Calu3 (cell line): ENCODE results near the gene KBTBD8. TPM values are rescaled to one million over a fixed set of nuclear protein-coding genes. Genes with fewer than 3 reads are reported as not detected.

Experiments used
- BruUV-seq: library from RNA; stranded (reverse); fragments of 400-500 nt; replicated peaks from 2 replicates; lab custom pipeline; 2021; lab: Mats Ljungman, UMichigan
- CTCF ChIA-PET: fragments of 300-600 bp; sonication (Branson Sonifier 250); formaldehyde crosslinking; loops from one replicate; lab custom pipeline; 2022; ENCODE audit warnings: antibody characterized with exemption; lab: Charles Lee
- DNase-seq: peaks from one replicate; pipeline ENCODE4 v3.0.0; 2022
- H3K27ac Mint-ChIP-seq: one replicate; pipeline ENCODE4 v1.8.0; 2022; ENCODE audit warnings: mixed read lengths; ENCODE audit not compliant: unreplicated experiment
- H3K27me3 Mint-ChIP-seq: one replicate; pipeline ENCODE4 v1.8.0; 2022; ENCODE audit warnings: mixed read lengths; ENCODE audit not compliant: unreplicated experiment
- H3K36me3 Mint-ChIP-seq: one replicate; pipeline ENCODE4 v1.8.0; 2022; ENCODE audit warnings: mild to moderate bottlenecking, moderate library complexity, mixed read lengths; ENCODE audit not compliant: insufficient read depth, unreplicated experiment
- H3K4me1 Mint-ChIP-seq: one replicate; pipeline ENCODE4 v1.8.0; 2022; ENCODE audit warnings: mild to moderate bottlenecking, low read depth, mixed read lengths; ENCODE audit not compliant: unreplicated experiment
- H3K4me3 Mint-ChIP-seq: one replicate; pipeline ENCODE4 v1.8.0; 2022; ENCODE audit warnings: mild to moderate bottlenecking, low read depth, moderate library complexity, mixed read lengths; ENCODE audit not compliant: unreplicated experiment
- H3K9me3 Mint-ChIP-seq: one replicate; pipeline ENCODE4 v1.8.0; 2022; ENCODE audit warnings: low read depth, mixed read lengths; ENCODE audit not compliant: unreplicated experiment
- intact Hi-C: fragments of 100-400 bp; cut with micrococcal nuclease; formaldehyde crosslinking; loops from one replicate; pipeline ENCODE4 v1.10.0; 2022; ENCODE audit not compliant: unreplicated experiment
- total RNA-seq: library from RNA; stranded (reverse); gene quantifications from 2 replicates; pipeline ENCODE4 v1.2.3, GENCODE V29; 2022
- TF ChIP-seq, protein P1 (sequence below): fragments of 200-600 bp; IDR thresholded peaks from one replicate; pipeline ENCODE4 v1.8.0; 2022; ENCODE audit warnings: antibody characterized with exemption; ENCODE audit not compliant: unreplicated experiment

The KBTBD8 gene
- total RNA-seq, 1 experiment from 2014 or later, result 4.1 TPM

GRCh38 chr3:66996696-66997095 lies 1.4 kb upstream of the KBTBD8 start:
- H3K9me3 Mint-ChIP-seq, result no peaks in the 10 kb centered on the region
- H3K27me3 Mint-ChIP-seq, result peaks cover 21% of the 10 kb centered on the region
- no peaks in the 10 kb centered on the region for H3K4me1 Mint-ChIP-seq
- CTCF ChIA-PET, result no interaction called here
- no TSS peak for BruUV-seq
- no peak for DNase-seq
- no peak overlapping the region for H3K27ac Mint-ChIP-seq
- intact Hi-C loops, result loop anchor here (10.0 kb wide), 1 partner anchor 368 kb away; no protein-coding TSS in a partner anchor
- peaks cover 16% of the 10 kb centered on the region for H3K36me3 Mint-ChIP-seq
- TF ChIP-seq, protein P1, sequence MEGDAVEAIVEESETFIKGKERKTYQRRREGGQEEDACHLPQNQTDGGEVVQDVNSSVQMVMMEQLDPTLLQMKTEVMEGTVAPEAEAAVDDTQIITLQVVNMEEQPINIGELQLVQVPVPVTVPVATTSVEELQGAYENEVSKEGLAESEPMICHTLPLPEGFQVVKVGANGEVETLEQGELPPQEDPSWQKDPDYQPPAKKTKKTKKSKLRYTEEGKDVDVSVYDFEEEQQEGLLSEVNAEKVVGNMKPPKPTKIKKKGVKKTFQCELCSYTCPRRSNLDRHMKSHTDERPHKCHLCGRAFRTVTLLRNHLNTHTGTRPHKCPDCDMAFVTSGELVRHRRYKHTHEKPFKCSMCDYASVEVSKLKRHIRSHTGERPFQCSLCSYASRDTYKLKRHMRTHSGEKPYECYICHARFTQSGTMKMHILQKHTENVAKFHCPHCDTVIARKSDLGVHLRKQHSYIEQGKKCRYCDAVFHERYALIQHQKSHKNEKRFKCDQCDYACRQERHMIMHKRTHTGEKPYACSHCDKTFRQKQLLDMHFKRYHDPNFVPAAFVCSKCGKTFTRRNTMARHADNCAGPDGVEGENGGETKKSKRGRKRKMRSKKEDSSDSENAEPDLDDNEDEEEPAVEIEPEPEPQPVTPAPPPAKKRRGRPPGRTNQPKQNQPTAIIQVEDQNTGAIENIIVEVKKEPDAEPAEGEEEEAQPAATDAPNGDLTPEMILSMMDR, result no peak
- H3K4me3 Mint-ChIP-seq, result no peak overlapping the region

GRCh38 chr3:66997560-66998112 lies 471 bp upstream of the KBTBD8 start:
- TF ChIP-seq, protein P1, result no peak

DNA sequence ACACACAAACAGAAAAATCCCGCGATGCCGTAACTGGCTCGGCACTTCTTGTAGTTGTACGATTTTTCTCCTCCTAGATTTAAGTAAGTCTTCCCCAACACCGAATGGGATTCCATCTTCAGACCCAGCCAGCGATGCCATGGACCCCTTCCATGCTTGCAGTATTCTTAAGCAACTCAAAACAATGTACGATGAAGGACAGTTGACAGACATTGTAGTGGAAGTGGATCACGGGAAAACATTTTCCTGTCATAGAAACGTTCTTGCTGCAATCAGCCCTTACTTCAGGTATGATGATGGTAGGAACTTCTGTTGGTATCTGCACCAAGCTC lies 763 bp downstream of the KBTBD8 start:
- Mint-ChIP-seq H3K4me3 (peak overlapping the region; percentile 81), H3K27me3 (peaks cover 8% of the 10 kb centered on the region), H3K27ac (no peak overlapping the region), H3K4me1 (no peaks in the 10 kb centered on the region), H3K36me3 (peaks cover 16% of the 10 kb centered on the region), H3K9me3 (no peaks in the 10 kb centered on the region)
- no TSS peak for BruUV-seq
- intact Hi-C loops, result loop anchor here (10.0 kb wide), 1 partner anchor 366 kb away; no protein-coding TSS in a partner anchor
- TF ChIP-seq, protein P1, result no peak
- no peak for DNase-seq
- CTCF ChIA-PET, result interaction anchor here (1.5 to 1.7 kb wide), 2 partner anchors 60 to 115 kb away, joined by 5 to 7 read pairs; no protein-coding TSS in a partner anchor

More at GRCh38 chr3:66997560-66998112, 471 bp upstream of the KBTBD8 start:
- intact Hi-C loops, result loop anchor here (10.0 kb wide), 1 partner anchor 367 kb away; no protein-coding TSS in a partner anchor
- H3K4me3 Mint-ChIP-seq, result peak overlapping the region; percentile 81
- no peaks in the 10 kb centered on the region for H3K9me3 Mint-ChIP-seq
- peak overlapping the region; percentile 62 for H3K27ac Mint-ChIP-seq
- H3K4me1 Mint-ChIP-seq, result no peaks in the 10 kb centered on the region
- CTCF ChIA-PET, result interaction anchor here (0.5 to 1.7 kb wide), 7 partner anchors 8 to 116 kb away, joined by 3 to 7 read pairs (median 4); no protein-coding TSS in a partner anchor
- DNase-seq, result no peak
- BruUV-seq, result no TSS peak
- H3K36me3 Mint-ChIP-seq, result peaks cover 16% of the 10 kb centered on the region
- peaks cover 21% of the 10 kb centered on the region for H3K27me3 Mint-ChIP-seq

DNA sequence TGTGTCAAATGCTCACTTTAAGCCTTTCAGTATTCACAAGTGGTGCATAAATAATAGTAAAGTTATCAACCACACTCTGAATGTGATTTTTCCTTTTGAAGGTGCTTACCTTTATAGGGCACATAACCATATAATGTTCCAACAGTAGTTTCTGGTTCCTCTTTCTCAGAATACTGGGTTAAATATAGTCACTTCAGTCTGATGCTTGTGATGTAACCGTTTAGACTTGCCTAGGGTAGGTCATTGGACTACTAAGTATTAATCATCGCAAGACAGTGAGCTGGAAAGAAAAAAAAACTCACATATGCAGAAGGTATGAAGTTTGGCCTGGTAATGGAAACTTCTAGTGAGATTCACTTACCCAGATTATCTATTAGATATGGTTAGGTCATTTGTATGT lies 1.9 kb downstream of the KBTBD8 start:
- TF ChIP-seq, protein P1, result no peak
- Mint-ChIP-seq H3K4me1 (no peaks in the 10 kb centered on the region), H3K4me3 (no peak overlapping the region), H3K27me3 (no peaks in the 10 kb centered on the region), H3K27ac (no peak overlapping the region), H3K9me3 (no peaks in the 10 kb centered on the region), H3K36me3 (peaks cover 16% of the 10 kb centered on the region)
- DNase-seq, result no peak
- BruUV-seq, result no TSS peak
- CTCF ChIA-PET, result no interaction called here
- intact Hi-C loops, result no loop called here
